ENCODE measurements around the gene PRKAR1B.

Gene PRKAR1B

DNA sequence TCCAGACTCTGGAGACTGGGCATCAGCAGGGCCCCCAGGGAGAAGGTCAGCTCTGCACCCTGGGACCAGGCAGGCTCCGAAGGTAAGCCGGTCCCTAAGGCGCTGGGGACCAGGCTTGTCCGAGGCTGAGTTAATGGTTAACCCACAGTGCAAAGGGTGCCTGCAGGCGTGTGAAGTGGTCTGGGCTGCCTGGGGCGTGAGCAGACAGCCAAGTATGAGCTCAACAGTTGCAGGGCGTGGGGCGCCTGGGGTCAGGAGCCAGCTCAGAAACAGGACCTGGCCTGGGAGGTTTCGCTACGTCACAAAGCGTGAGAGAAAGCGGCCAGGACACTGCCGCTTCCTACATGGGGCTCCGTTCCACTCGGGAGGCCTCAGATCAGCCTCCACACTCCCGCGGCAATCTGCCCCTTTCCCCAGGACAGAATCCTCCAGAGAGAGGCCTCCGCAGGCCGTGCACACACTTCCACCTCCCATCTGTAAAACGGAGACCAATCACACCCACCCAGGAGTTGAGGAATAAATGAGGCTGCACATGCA is 223.4 kb downstream of the PRKAR1B start:
- no peak for DNase-seq

DNA sequence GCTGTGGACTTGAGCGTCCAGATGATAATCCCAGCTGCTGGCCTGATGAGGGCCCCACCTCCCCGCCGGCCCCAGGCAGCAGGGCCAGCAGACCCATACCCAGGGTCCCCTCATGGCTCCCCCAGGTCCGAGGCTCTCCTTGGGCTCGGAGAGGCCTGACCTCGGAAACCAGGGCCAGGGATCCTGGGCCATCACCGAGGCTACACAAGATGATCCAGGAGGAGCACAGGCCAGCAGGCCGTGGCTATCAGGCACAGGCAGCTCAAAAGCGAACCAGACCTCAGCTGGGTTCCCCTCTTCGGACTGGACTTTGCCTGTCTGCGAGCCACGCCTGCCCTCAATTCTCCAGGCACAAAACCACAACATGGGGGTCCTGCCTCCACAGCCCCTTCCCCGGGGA is 224.8 kb downstream of the PRKAR1B start:
- DNase-seq: no peak

DNA sequence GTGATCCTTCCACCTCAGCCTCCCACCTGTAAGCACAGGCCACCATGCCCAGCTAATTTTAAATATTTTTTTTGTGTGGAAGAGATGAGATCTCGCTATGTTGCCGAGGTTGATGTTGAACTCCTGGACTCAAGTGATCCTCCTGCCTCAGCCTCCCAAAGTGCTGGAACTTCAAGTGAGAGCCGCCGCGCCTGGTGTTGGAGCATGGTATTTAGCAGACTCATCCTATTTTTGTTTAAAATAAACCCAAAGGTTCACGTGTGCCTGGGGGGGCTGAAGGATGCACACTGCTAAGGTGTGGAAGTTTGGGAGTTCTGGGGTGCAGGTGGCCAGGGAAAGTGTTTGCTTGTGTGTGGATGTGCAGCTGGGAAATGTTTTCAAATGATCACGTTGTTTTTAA is 225.6 kb downstream of the PRKAR1B start:
- DNase-seq: no peak

DNA sequence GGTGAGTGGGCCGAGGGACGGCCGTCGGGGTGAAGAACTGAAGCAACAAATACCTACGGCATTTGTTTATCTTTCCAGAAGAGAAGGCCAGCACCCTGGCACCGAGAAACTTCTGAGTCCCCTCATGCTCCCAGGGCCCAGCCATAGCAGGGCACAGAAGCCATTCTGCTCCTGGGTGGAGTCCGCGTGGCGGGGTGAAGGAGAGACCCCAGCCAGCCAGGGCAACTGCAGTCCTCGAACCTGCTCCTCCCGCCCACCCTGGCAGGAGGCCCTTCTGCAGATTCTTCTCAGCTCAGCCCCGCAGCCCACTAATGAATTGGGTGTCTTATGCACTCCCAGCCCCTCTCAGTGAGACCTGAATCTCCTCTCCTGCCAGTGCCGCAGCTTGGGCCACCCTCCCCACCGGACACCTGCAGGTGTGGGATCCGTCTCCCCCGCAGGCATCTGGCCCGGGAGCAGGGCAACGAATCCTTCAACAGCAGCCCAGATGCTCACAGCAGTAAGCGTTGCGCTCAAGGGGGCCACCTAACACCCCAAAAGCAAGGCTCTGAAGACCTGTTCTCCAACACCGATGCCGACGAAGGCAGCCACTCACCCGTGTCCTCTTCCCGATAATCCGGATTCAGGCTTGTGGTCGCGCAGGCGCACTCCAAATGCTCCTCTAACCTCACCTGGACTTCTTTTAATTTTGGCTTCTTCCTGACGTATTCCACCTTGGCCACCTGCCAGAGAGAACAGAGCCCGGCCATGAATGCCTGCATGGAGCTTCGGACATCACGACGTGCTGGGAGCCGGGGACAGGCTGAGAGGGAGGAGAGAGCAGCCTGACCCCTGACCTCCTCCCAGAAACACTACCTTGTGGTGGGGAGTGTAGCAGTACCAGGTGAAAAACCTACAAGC is 226.3 kb downstream of the PRKAR1B start:
- peak; percentile 24 for DNase-seq

DNA sequence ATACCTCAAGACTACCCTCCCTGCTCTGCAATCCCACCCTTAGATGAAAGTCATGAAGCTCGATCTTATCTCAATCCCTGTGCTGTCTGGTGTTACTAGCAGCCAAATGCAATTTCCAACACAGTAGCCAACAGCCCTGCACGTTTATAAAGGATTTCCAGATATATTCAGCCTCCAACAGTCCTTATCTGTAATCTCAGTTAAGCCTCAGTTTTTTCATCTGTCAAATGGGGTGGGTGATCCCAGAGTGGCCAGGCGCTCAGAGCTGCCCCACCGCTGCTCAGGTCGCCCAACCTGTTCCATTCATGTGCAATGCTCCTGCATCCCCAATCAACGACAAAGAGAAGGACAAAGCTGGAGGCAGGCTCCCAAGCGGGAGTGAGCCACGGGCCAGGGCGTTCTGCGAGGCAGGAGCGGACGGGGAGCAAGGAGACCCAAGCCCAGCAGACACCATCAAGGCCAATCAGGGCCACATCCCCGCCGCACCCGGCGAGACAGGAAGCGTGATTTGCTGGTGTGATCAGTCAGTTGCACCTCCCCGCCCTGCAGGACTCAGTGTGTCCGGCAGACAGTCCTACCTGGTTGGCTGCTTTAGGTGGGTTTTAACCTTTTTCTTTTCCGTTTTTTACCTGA is 227.1 kb downstream of the PRKAR1B start:
- no peak for DNase-seq
